GM18868 (cell line): ENCODE data around the gene CCDC38.
"Not testable (repeated sequence)": the region's sequence is repeated elsewhere in the genome, so short reads cannot be mapped to it uniquely, and the experiment has no call there.

ENCODE experiments used
- ATAC-seq: cut with Tn5 transposase; IDR thresholded peaks from one replicate; pipeline ENCODE4 v1.9.1; 2021; ENCODE audit warnings: mild to moderate bottlenecking, moderate library complexity; ENCODE audit not compliant: unreplicated experiment

The CCDC38 gene

GRCh38 chr12:95942524-95943329, at the start of gene CCDC38:
TSS of gene CCDC38 (minus strand) at chr12:95942614. CDS start at chr12:95936509, 6,105 bp downstream.
- ATAC-seq, result peak; percentile 96

GRCh38 chr12:95990136-95990535, 47.7 kb upstream of the CCDC38 start:
- ATAC-seq, result no peak

GRCh38 chr12:95989504-95990123, 47.2 kb upstream of the CCDC38 start:
- no peak for ATAC-seq

- ATAC-seq, result no peak
These were observed 46.3 kb upstream of the CCDC38 start for GRCh38 chr12:95988506-95989275.

- ATAC-seq, result no peak
These were observed 44.5 kb upstream of the CCDC38 start for GRCh38 chr12:95986635-95987570.

GRCh38 chr12:95984682-95985081, 42.3 kb upstream of the CCDC38 start:
- no peak for ATAC-seq

- no peak for ATAC-seq
These were observed 40.2 kb upstream of the CCDC38 start for GRCh38 chr12:95982602-95983001.

- ATAC-seq, result no peak
These were observed 38.0 kb upstream of the CCDC38 start for GRCh38 chr12:95980437-95980836.

GRCh38 chr12:95978774-95979173, 36.4 kb upstream of the CCDC38 start:
- no peak for ATAC-seq

GRCh38 chr12:95978351-95978750, 35.9 kb upstream of the CCDC38 start:
- no peak for ATAC-seq

- ATAC-seq, result no peak
These were observed 35.4 kb upstream of the CCDC38 start for GRCh38 chr12:95977764-95978305.

- ATAC-seq, result no peak
These were observed 34.0 kb upstream of the CCDC38 start for GRCh38 chr12:95976416-95976832.

- no peak for ATAC-seq
These were observed 33.1 kb upstream of the CCDC38 start for GRCh38 chr12:95975491-95975890.

GRCh38 chr12:95974358-95974757, 31.9 kb upstream of the CCDC38 start:
- ATAC-seq, result no peak

- ATAC-seq, result no peak
These were observed 30.5 kb upstream of the CCDC38 start for GRCh38 chr12:95972832-95973456.

GRCh38 chr12:95970905-95971304, 28.5 kb upstream of the CCDC38 start:
- ATAC-seq, result no peak

- ATAC-seq, result not testable (repeated sequence)
These were observed 26.7 kb upstream of the CCDC38 start for GRCh38 chr12:95969116-95969515.

- no peak for ATAC-seq
These were observed 24.9 kb upstream of the CCDC38 start for GRCh38 chr12:95967301-95967700.

GRCh38 chr12:95966287-95966870, 24.0 kb upstream of the CCDC38 start:
- no peak for ATAC-seq
